ENCODE data around the gene RIPPLY3.

DNA sequence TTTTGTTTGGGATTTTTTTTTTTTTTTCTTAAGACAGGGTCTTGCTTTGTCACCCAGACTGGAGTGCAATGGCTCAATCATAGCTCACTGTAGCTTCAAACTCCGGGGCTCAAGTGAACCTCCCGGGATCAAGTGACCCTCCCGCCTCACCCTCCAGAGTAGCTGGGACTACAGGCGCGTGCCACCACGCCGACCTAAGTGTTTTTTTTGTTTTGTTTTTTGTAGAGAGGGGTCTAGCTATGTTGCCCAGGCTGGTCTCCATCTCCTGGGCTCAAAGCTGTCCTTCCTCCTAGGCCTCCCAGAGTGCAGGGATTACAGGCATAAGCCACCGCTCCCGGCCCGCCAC, 40.8 kb upstream of the RIPPLY3 start:
- TF ChIP-seq POLR2AphosphoS5 (IDR thresholded peaks at IDR 0.05; ENCODE audit: insufficient read depth, low read depth, low read length) (no peak), CTCF (IDR thresholded peaks at IDR 0.05; ENCODE audit: extremely low read depth in 1 of 2, insufficient read depth in 1 of 2, low read depth in 1 of 2, low read length in 2 of 2) (no peak), EZH2 (IDR thresholded peaks at IDR 0.05; ENCODE audit: borderline replicate concordance, low read depth, low read length, severe bottlenecking) (no peak), JUN (IDR thresholded peaks at IDR 0.05; ENCODE audit: borderline replicate concordance, insufficient read depth, insufficient read length, low read depth) (no peak), FOS (IDR thresholded peaks at IDR 0.05; ENCODE audit: borderline replicate concordance, insufficient read depth, low read length) (no peak)
- TF ChIP-seq, protein P1, sequence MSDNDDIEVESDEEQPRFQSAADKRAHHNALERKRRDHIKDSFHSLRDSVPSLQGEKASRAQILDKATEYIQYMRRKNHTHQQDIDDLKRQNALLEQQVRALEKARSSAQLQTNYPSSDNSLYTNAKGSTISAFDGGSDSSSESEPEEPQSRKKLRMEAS (IDR thresholded peaks at IDR 0.05; ENCODE audit: insufficient read depth, insufficient read length), result no peak
